Left lobe of liver (tissue), 2 donors: ENCODE measurements around the gene ZHX3. TPM values are rescaled to one million over a fixed set of nuclear protein-coding genes. Genes with fewer than 3 reads are reported as not detected.
"Not testable (repeated sequence)": the region's sequence is repeated elsewhere in the genome, so short reads cannot be mapped to it uniquely, and the experiment has no call there.

Experiments
- ATAC-seq: fragments of 200-7000 bp; cut with Tn5 transposase; one replicate; pipeline ENCODE4 v1.9.1; 2020; ENCODE audit warnings: mild to moderate bottlenecking, moderate library complexity
- DNase-seq: peaks from one replicate; pipeline ENCODE4 v3.0.0-alpha.2; 2020; ENCODE audit warnings: low spot score
- total RNA-seq: library from RNA; stranded (reverse); gene quantifications from one replicate; pipeline ENCODE4 v1.2.1, GENCODE V29; 2021
- donor health status: DM: no; HTN: no; CAD: no; lungs with moderate emphysema.
- donor health status: DM: no; HTN: yes; CAD: no.

The ZHX3 gene
- total RNA-seq, 1 donor from 2014 or later = 51.4 TPM

- DNase-seq (no peak), ATAC-seq (no peak)
These were observed 17.2 kb upstream of the ZHX3 start for GRCh38 chr20:41334443-41335421.

DNA sequence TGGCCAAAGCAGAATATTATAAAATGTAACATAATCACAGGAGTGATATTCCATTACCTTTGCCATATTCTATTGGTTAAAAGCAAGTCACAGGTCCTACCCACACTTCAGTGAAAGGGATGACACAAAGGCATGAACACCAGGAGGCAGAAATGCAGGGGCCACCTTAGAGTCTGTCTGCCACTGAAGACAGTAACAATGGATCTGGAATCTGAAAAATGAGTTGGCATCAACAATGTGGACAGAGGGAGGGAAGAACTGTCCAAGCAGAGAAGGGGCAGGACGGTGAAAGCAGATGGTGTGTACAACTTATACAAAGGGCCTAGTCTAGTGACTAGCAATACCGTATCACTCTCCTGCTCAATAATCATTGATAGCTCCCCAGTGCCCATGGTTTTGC lies 16.5 kb upstream of the ZHX3 start:
- DNase-seq = no peak
- ATAC-seq = no peak

DNA sequence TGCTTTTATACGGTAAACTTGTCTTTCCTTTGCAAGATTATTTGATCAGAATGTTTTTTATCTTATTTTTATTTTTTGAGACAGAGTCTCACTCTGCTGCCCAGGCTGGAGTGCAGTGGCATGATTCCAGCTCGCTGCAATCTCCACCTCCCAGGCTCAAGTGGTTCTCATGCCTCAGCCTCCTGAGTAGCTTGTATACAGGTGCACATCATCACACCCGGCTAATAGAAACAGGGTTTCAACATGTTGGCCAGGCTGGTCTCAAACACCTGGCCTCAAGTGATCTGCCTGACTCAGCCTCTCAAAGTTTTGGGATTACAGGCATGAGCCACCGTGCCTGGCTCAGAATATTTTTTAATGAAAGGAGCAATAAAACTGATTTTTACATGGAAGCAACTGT lies 14.2 kb upstream of the ZHX3 start:
- ATAC-seq (no peak), DNase-seq (no peak)

- DNase-seq = no peak
- no peak for ATAC-seq
These were observed 13.4 kb upstream of the ZHX3 start for GRCh38 chr20:41330941-41331340.

DNA sequence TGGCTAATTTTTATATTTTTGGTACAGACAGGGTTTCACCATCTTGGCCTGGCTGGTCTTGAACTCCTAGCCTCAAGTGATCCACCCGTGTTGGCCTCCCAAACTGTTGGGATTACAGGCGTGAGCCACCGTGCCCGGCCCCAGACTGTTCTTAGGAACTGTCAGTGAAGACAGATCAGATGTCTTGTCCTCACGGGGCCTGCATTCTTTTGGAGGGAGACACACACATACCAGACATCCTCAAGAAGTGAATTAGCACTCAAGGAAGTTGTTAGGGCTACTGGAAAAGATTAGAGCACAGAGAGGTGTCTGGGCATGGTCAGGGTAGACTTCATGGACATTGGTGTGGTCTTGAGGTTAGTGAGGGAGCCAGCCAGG lies 12.8 kb upstream of the ZHX3 start:
- ATAC-seq (no peak), DNase-seq (no peak)

- peak; percentile 81 for ATAC-seq
- DNase-seq = no peak
These were observed 12.2 kb upstream of the ZHX3 start for GRCh38 chr20:41329435-41330342.

GRCh38 chr20:41327178-41327577 lies 9.6 kb upstream of the ZHX3 start:
- ATAC-seq = no peak
- DNase-seq = no peak

GRCh38 chr20:41320976-41321375 lies 3.4 kb upstream of the ZHX3 start:
- ATAC-seq (no peak), DNase-seq (no peak)

DNA sequence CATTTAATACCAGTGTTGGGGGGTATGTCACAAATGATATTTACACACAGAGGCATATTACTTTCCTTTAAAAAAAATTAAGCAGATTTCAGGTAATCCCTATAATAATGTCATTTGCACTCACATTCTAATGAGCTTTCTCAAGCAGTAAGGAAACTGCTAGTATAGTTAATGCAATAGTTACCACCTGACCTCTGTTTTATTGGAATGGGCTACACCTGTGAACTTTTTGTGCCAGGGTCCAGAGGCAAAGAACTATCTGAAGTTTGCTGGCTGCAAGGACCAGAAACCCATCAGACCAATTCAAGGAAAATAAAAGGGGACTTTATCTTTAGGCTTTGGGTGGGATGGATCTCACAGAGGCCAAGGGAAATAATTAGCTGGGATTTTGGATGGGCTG lies 2.9 kb upstream of the ZHX3 start:
- DNase-seq (no peak), ATAC-seq (no peak)

GRCh38 chr20:41318271-41318649 lies 729 bp upstream of the ZHX3 start:
- no peak for DNase-seq
- peak; percentile 15 for ATAC-seq

- ATAC-seq = peak; percentile 72
- DNase-seq = peak; percentile 88
These were observed 657 bp downstream of the ZHX3 start for GRCh38 chr20:41316602-41317545.

DNA sequence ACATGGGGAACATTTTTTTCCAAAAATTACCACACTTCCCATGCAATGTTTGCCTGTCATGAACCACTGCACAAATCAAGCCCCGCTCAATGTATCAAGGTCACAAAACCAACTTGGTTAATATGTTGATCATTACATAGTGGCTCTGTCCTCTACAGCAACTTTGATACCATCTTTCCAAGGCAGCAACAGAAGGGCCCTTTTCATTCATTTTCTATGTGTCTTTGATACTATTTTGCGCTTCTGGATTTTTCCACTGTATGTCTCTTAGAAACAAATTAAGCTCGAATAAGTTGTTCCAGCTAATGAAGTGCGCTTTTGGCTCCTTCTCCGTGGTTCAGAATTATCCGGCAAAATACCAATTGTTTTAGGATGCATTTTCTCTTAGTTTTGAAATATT lies 1.5 kb downstream of the ZHX3 start:
- DNase-seq = no peak
- peak; percentile 33 for ATAC-seq

GRCh38 chr20:41314386-41314785 lies 3.1 kb downstream of the ZHX3 start:
- no peak for DNase-seq
- ATAC-seq = no peak

DNA sequence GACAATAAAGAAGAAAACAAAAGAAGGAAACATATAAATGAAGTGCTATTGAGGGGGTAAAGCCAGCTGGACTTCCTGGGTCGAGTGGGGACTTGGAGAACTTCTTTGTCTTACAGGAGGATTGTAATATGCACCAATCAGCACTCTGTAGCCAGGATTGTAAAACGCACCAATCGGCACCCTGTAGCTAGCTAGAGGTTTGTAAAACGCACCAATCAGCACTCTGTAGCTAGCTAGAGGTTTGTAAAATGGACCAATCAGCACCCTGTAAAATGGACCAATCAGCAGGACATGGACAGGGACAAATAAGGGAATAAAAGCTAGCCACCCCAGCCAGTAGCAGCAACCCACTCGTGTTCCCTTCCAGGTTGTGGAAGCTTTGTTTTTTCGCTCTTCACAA lies 5.5 kb downstream of the ZHX3 start:
- not testable (repeated sequence) for ATAC-seq, DNase-seq

GRCh38 chr20:41309817-41310216 lies 7.7 kb downstream of the ZHX3 start:
- DNase-seq (no peak), ATAC-seq (no peak)

DNA sequence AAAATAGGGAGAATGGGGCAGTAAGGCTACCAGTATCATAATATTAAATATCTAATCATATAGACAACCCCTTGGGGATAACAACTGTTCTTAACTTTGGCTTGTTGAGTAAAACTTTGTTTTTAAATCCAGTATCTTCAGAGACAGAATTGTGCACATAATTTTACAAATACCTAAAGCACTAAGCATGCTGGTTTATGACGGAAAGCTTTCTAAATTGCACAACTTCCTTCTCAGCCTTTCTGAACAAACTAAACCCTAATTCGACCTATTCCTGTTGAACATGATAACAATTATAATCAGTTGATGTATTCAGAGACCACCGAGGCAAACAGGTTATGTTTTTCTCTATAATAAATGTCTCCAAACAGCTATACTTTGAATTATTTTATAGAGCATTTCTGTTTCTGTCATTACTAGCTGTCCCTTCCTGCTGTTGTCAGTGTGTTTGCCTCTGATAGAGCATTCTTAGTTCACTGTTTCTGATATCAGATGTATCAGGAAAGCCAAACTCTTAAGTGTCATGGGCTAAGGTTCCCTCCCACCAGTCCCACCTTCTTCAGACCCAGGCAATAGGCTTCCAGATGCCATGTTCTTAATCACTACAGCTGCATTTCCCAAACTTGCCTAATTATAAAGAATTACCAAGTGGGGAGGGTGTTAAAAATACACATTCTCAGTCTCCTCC lies 8.7 kb downstream of the ZHX3 start:
- ATAC-seq (peak; percentile 61), DNase-seq (no peak)

- ATAC-seq (peak; percentile 71), DNase-seq (no peak)
These were observed 9.2 kb downstream of the ZHX3 start for GRCh38 chr20:41308290-41308711.

DNA sequence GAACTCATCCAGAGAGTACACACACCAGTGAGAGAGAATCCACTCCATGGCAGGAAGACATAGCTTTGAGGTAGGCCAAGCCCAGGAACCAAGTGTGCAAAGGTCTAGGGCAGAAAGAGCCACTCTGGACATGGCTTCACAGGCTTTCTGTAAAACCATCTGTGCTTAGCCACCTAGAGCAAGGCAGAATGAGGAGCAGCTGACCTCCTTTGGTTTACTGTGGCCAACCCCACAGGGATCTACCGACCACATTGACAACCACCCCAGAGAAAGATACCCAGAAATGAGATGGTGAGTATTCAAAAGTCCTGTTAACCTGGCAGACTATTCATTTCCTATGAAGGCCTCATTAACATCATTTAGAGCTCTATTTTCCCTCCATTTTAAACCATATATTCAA lies 10.5 kb downstream of the ZHX3 start:
- ATAC-seq = peak; percentile 19
- no peak for DNase-seq

GRCh38 chr20:41306061-41306727 lies 11.3 kb downstream of the ZHX3 start:
- DNase-seq (no peak), ATAC-seq (no peak)
